Epidermal melanocyte (primary cell): ENCODE measurements around the gene SWAP70.
"Not testable (repeated sequence)": the region's sequence is repeated elsewhere in the genome, so short reads cannot be mapped to it uniquely, and the experiment has no call there.

ENCODE experiments used
- DNase-seq: peaks from one replicate; pipeline ENCODE4 v3.0.0; 2011; ENCODE audit warnings: low spot score; ENCODE audit not compliant: insufficient read length

SWAP70 gene

GRCh38 chr11:9719566-9720289 is 55.9 kb downstream of the SWAP70 start:
- DNase-seq: peak; percentile 33

- DNase-seq: no peak
These were observed 56.4 kb downstream of the SWAP70 start for GRCh38 chr11:9720290-9720630.

- no peak for DNase-seq
These were observed 58.1 kb downstream of the SWAP70 start for GRCh38 chr11:9722023-9722422.

DNA sequence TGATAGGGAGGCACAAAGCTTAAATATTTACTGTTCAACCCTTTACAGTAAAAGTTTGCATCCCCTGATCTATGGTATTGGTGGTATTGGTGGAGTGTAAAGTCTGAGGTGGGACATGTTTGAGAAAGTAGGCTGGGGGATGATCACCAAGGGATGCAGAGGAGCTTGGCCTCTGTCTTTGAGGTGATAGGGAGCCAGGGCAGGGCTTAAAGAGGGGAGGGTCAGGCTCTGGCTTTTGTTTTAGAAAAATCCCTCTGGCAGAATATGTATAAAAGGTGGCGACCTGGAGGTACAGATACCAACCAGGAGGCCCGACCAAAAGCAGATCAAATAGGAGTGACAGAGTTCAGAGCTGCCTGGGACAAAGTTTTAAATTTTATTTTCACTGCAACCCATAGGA is 59.0 kb downstream of the SWAP70 start:
- no peak for DNase-seq

GRCh38 chr11:9726321-9727022 is 62.6 kb downstream of the SWAP70 start:
- no peak for DNase-seq

DNA sequence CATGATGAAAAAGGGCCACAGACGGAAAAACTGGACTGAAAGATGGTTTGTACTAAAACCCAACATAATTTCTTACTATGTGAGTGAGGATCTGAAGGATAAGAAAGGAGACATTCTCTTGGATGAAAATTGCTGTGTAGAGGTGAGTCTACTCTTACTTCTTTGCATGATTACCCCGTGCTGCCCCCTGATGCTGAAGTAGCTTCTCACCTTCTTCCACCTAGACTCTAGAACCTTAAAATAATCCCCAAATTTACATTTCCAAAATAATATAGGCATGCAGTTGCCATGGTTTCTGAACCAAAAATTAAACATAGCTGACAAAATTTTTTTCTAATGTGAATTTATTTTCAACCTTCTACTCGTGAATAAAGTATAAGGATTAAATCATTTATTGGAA is 64.2 kb downstream of the SWAP70 start:
- no peak for DNase-seq

- DNase-seq: no peak
These were observed 67.4 kb downstream of the SWAP70 start for GRCh38 chr11:9731256-9731655.

GRCh38 chr11:9732453-9732852 is 68.6 kb downstream of the SWAP70 start:
- no peak for DNase-seq

- DNase-seq: no peak
These were observed 69.3 kb downstream of the SWAP70 start for GRCh38 chr11:9733212-9733611.

DNA sequence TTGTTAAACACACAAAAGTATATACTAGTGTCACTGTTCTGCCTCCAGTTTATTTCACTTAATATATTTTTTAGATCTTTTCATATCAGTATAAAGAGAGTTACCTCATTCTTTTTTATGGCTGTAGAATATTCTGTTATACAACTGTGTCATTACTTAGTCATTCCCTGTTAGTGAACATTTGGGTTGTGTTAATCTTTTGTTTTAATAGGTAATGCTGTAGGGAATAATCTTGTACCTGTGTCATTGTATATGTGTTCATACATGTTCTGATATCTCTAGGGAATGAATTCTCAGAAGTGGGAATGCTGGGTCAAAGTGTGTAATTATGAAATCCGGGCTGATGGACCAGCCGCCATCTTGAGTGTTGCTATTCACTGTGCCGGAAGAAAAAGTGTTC is 71.4 kb downstream of the SWAP70 start:
- DNase-seq: no peak

GRCh38 chr11:9735919-9736318 is 72.0 kb downstream of the SWAP70 start:
- DNase-seq: no peak

GRCh38 chr11:9736365-9736764 is 72.5 kb downstream of the SWAP70 start:
- no peak for DNase-seq

- no peak for DNase-seq
These were observed 74.2 kb downstream of the SWAP70 start for GRCh38 chr11:9738116-9738515.

GRCh38 chr11:9738707-9739106 is 74.8 kb downstream of the SWAP70 start:
- no peak for DNase-seq

- DNase-seq: no peak
These were observed 75.4 kb downstream of the SWAP70 start for GRCh38 chr11:9739123-9739900.

DNA sequence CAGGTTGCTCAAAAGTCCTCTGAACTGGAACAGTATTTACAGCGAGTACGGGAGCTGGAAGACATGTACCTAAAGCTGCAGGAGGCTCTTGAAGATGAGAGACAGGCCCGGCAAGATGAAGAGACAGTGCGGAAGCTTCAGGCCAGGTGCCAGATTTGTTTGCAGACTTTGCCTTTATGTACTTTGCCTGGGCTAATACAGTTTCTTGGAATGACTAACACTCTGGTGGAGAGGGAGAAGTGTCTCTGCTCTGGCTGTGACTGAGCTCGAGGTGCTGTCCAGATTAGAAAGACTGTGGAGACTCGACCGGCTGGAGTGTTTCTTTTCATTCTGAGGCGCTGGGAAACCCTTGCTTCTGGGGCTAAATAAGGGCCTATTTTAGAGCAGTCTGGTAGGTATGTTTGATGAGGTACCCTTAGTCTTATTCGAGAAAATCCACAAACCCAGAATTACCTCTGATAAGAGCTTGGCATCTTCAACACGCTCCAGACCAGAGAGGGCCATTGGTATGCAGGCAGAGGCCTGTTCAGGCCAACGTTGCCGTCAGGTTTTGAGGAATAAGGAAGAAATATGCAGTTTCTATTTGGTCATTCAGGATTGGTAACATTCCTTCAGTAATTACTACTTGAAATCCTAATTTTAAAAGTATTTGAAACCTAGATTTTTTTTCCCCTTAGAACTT is 76.5 kb downstream of the SWAP70 start:
- no peak for DNase-seq

DNA sequence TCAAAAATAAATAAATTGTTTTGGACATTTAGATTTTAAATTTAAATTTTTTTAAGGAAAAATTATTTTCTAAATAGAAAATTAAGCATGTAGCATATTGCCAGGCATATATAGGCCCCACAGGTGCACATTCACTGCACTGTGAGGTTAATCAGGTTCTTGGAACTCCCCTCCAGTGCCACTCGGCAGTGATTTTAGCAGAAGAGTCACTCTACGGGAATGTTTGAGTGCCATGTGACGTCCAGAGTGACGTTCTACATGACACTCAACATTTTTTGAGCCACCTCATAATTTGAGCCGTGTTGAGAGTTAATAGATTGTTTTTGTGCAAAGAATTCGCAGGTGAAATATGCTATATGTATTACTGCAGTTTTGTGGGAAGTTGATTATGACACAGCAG is 77.4 kb downstream of the SWAP70 start:
- no peak for DNase-seq

GRCh38 chr11:9743512-9743911 is 79.6 kb downstream of the SWAP70 start:
- not testable (repeated sequence) for DNase-seq

- no peak for DNase-seq
These were observed 81.7 kb downstream of the SWAP70 start for GRCh38 chr11:9745411-9746211.

GRCh38 chr11:9747229-9747628 is 83.4 kb downstream of the SWAP70 start:
- DNase-seq: no peak

GRCh38 chr11:9747828-9748227 is 84.0 kb downstream of the SWAP70 start:
- no peak for DNase-seq
